IMR-90 (cell line): ENCODE data around the gene EDC4. TPM values are rescaled to one million over a fixed set of nuclear protein-coding genes. Genes with fewer than 3 reads are reported as not detected.
A peak's percentile ranks its signal among the peaks of the same experiment; 100 is the strongest.

Experiments
- ATAC-seq: fragments of 200-7000 bp; cut with Tn5 transposase; 2 replicates; pipeline ENCODE4 v1.9.1; 2020; ENCODE audit warnings: low read depth, mild to moderate bottlenecking, moderate library complexity
- BruUV-seq: library from RNA; stranded (reverse); fragments of 400-500 nt; replicated peaks from 2 replicates; lab custom pipeline; 2021; lab: Mats Ljungman, UMichigan
- CTCF ChIA-PET: fragments of 300-600 bp; formaldehyde crosslinking; extraction: SDS; loops from one replicate; lab custom pipeline; 2021; ENCODE audit warnings: antibody characterized with exemption; lab: Yijun Ruan, JAX
- POLR2A ChIA-PET: fragments of 300-600 bp; sonication (Branson Sonifier 250); formaldehyde crosslinking; loops from one replicate; lab custom pipeline; 2022; ENCODE audit warnings: antibody characterized with exemption; ENCODE audit not compliant: unreplicated experiment; lab: Charles Lee
- DNase-seq: peaks from one replicate; pipeline ENCODE4 v3.0.0; 2013
- H2AFZ ChIP-seq: replicated peaks from 2 replicates; pipeline ENCODE3; 2013; ENCODE audit warnings: low read length, mild to moderate bottlenecking; ENCODE audit not compliant: poor library complexity
- H2AK5ac ChIP-seq: 2 replicates; pipeline ENCODE4 v1.6.1; 2013; ENCODE audit warnings: low read depth, low read length, inconsistent platforms
- H2AK9ac ChIP-seq: replicated peaks from 2 replicates; pipeline ENCODE3; 2013; ENCODE audit warnings: mild to moderate bottlenecking, low read depth, low read length, moderate library complexity; ENCODE audit not compliant: poor library complexity
- H2BK120ac ChIP-seq: 2 replicates; pipeline ENCODE4 v1.6.1; 2013; ENCODE audit warnings: low read depth, low read length, inconsistent platforms
- H2BK15ac ChIP-seq: 3 replicates; pipeline ENCODE4 v1.6.1; 2013; ENCODE audit warnings: low read depth, low read length, inconsistent platforms
- H2BK20ac ChIP-seq: 2 replicates; pipeline ENCODE4 v1.6.1; 2013; ENCODE audit warnings: low read depth, mild to moderate bottlenecking, inconsistent platforms, low read length, moderate library complexity
- H2BK5ac ChIP-seq: 2 replicates; pipeline ENCODE4 v1.6.1; 2013; ENCODE audit warnings: mild to moderate bottlenecking, low read depth, low read length, inconsistent platforms; ENCODE audit not compliant: poor library complexity, severe bottlenecking
- H3K14ac ChIP-seq: replicated peaks from 2 replicates; pipeline ENCODE4 v1.6.1; 2013; ENCODE audit warnings: low read depth, low read length, inconsistent platforms
- H3K18ac ChIP-seq: 2 replicates; pipeline ENCODE4 v1.6.1; 2013; ENCODE audit warnings: low read depth, low read length, control low read depth
- H3K23ac ChIP-seq: 2 replicates; pipeline ENCODE4 v1.6.1; 2013; ENCODE audit warnings: low read depth, low read length, inconsistent platforms
- H3K27ac ChIP-seq: 2 replicates; pipeline ENCODE4 v1.5.1; 2013; ENCODE audit warnings: mild to moderate bottlenecking, control low read depth, low read length; ENCODE audit not compliant: insufficient read depth
- H3K27me3 ChIP-seq: 2 replicates; pipeline ENCODE4 v1.6.1; 2013; ENCODE audit warnings: low read length; ENCODE audit not compliant: control insufficient read depth, insufficient read depth
- H3K36me3 ChIP-seq: 2 replicates; pipeline ENCODE4 v1.6.1; 2013; ENCODE audit warnings: low read length, mixed read lengths; ENCODE audit not compliant: control insufficient read depth, insufficient read depth
- H3K4ac ChIP-seq: 2 replicates; pipeline ENCODE4 v1.6.1; 2013; ENCODE audit warnings: low read depth, low read length, inconsistent platforms
- H3K4me1 ChIP-seq: 2 replicates; pipeline ENCODE4 v1.6.1; 2013; ENCODE audit warnings: low read length, mixed read lengths; ENCODE audit not compliant: control insufficient read depth, insufficient read depth
- H3K4me2 ChIP-seq: 2 replicates; pipeline ENCODE4 v1.6.1; 2013; ENCODE audit warnings: low read depth, mild to moderate bottlenecking, control low read depth, low read length, moderate library complexity
- H3K4me3 ChIP-seq: 2 replicates; pipeline ENCODE4 v1.5.1; 2013; ENCODE audit warnings: low read depth, mild to moderate bottlenecking, control low read depth, low read length, moderate library complexity; ENCODE audit not compliant: insufficient read depth
- H3K56ac ChIP-seq: 2 replicates; pipeline ENCODE4 v1.6.1; 2013; ENCODE audit warnings: low read length, inconsistent platforms; ENCODE audit not compliant: insufficient read depth; ENCODE audit errors: extremely low read depth
- H3K79me1 ChIP-seq, 2 experiments: 2 replicates each; pipeline ENCODE4 v1.6.1; 2013; ENCODE audit warnings: low read length in 2 of 2, inconsistent platforms in 1 of 2, low read depth in 1 of 2
- H3K9ac ChIP-seq: 2 replicates; pipeline ENCODE4 v1.6.1; 2013; ENCODE audit warnings: low read depth, low read length, control low read depth
- H3K9me1 ChIP-seq: 2 replicates; pipeline ENCODE4 v1.6.1; 2013; ENCODE audit warnings: low read length, inconsistent platforms; ENCODE audit not compliant: insufficient read depth
- H3K9me3 ChIP-seq: 2 replicates; pipeline ENCODE4 v1.6.1; 2013; ENCODE audit warnings: low read length; ENCODE audit not compliant: control insufficient read depth, insufficient read depth
- H4K20me1 ChIP-seq: 2 replicates; pipeline ENCODE4 v1.6.1; 2013; ENCODE audit warnings: low read length, inconsistent platforms; ENCODE audit not compliant: insufficient read depth
- H4K5ac ChIP-seq: 2 replicates; pipeline ENCODE4 v1.6.1; 2013; ENCODE audit warnings: mild to moderate bottlenecking, low read depth, low read length, control low read depth
- H4K8ac ChIP-seq, 2 experiments: 2 replicates each; pipeline ENCODE4 v1.6.1; 2013; ENCODE audit warnings: low read depth in 2 of 2, low read length in 2 of 2, control low read depth in 1 of 2, inconsistent platforms in 1 of 2
- H4K91ac ChIP-seq: 2 replicates; pipeline ENCODE4 v1.6.1; 2013; ENCODE audit warnings: low read depth, low read length, inconsistent platforms; ENCODE audit not compliant: insufficient read depth
- CEBPB ChIP-seq: IDR thresholded peaks from 2 replicates; pipeline ENCODE4 v1.6.1; 2012; ENCODE audit warnings: low read depth, low read length, improper control_type of control experiment
- CHD1 ChIP-seq: IDR thresholded peaks from 2 replicates; pipeline ENCODE4 v1.6.1; 2012; ENCODE audit warnings: low read depth, low read length, improper control_type of control experiment
- CTCF ChIP-seq: conservative IDR thresholded peaks from 2 replicates; pipeline ENCODE4 v1.5.1; 2012; ENCODE audit warnings: mild to moderate bottlenecking, low read depth, low read length, improper control_type of control experiment
- FOS ChIP-seq: fragments of 150-350 bp; IDR thresholded peaks from 2 replicates; pipeline ENCODE4 v1.6.1; 2016; ENCODE audit warnings: low read depth, low read length
- MAFK ChIP-seq: IDR thresholded peaks from 2 replicates; pipeline ENCODE4 v1.6.1; 2012; ENCODE audit warnings: low read depth, low read length, improper control_type of control experiment
- MAZ ChIP-seq: IDR thresholded peaks from 2 replicates; pipeline ENCODE4 v1.6.1; 2012; ENCODE audit warnings: low read depth, mild to moderate bottlenecking, low read length, improper control_type of control experiment, moderate library complexity, borderline replicate concordance
- NFE2L2 ChIP-seq: fragments of 150-350 bp; IDR thresholded peaks from 2 replicates; pipeline ENCODE4 v1.6.1; 2016; ENCODE audit warnings: low read depth, mild to moderate bottlenecking, low read length
- POLR2A ChIP-seq: IDR thresholded peaks from 2 replicates; pipeline ENCODE4 v1.6.1; 2012; ENCODE audit warnings: mild to moderate bottlenecking, low read depth, low read length
- RAD21 ChIP-seq: IDR thresholded peaks from 2 replicates; pipeline ENCODE4 v1.6.1; 2012; ENCODE audit warnings: low read length, improper control_type of control experiment
- RCOR1 ChIP-seq: IDR thresholded peaks from 2 replicates; pipeline ENCODE4 v1.6.1; 2012; ENCODE audit warnings: mild to moderate bottlenecking, low read length, improper control_type of control experiment; ENCODE audit not compliant: insufficient replicate concordance
- RFX5 ChIP-seq: IDR thresholded peaks from 2 replicates; pipeline ENCODE4 v1.8.0; 2012; ENCODE audit warnings: low read depth, mild to moderate bottlenecking, low read length, moderate library complexity
- SMC3 ChIP-seq: fragments of 150-350 bp; IDR thresholded peaks from 2 replicates; pipeline ENCODE4 v1.6.1; 2016; ENCODE audit warnings: low read depth, mild to moderate bottlenecking, antibody characterized with exemption, low read length, moderate library complexity
- USF2 ChIP-seq: fragments of 150-350 bp; IDR thresholded peaks from 2 replicates; pipeline ENCODE4 v1.6.1; 2017; ENCODE audit warnings: mild to moderate bottlenecking, antibody characterized with exemption, low read length, low read depth
- WGBS, 2 experiments: methylation state at CpG; one replicate each; pipeline versions ENCODE4 v1.1.5 to v1.1.7; 2013; ENCODE audit warnings: missing lambda C conversion rate in 2 of 2; ENCODE audit not compliant: insufficient read length in 1 of 2; ENCODE audit errors: extremely low coverage in 2 of 2; 5-methylcytosine and 5-hydroxymethylcytosine counted together
- dilution Hi-C: fragments of 300-500 bp; cut with HindIII; formaldehyde crosslinking; loops from one replicate; pipeline ENCODE4 v1.14.3; 2018; ENCODE audit warnings: low sequenced_read_pairs; ENCODE audit not compliant: unreplicated experiment
- in situ Hi-C: fragments of 300-500 bp; cut with MboI; formaldehyde crosslinking; loops from 3 replicates; pipeline ENCODE4 v1.14.3; 2019; ENCODE audit warnings: low sequenced_read_pairs, inconsistent platforms, mixed read lengths
- intact Hi-C: fragments of 100-400 bp; cut with micrococcal nuclease; formaldehyde crosslinking; loops from 2 replicates; pipeline ENCODE4 v1.10.0; 2022
- polyA plus RNA-seq, 3 experiments: library from polyadenylated mRNA; depleted of rRNA; stranded (reverse); fragments of >200 nt; gene quantifications; 2 replicates each; pipeline ENCODE4 v1.2.3, GENCODE V29; 2012; ENCODE audit warnings: low replicate concordance in 1 of 3
- total RNA-seq: library from RNA; depleted of rRNA; stranded (reverse); fragments of >200 nt; gene quantifications from 2 replicates; pipeline ENCODE4 v1.2.3, GENCODE V29; 2012

EDC4 gene
- total and polyA plus RNA-seq, 2 of the 4 experiments (the other 2 are of a cell fraction) = 33.2 to 64.0 TPM

GRCh38 chr16:67841198-67841815, 31.5 kb upstream of the EDC4 start:
- H4K5ac ChIP-seq = peak overlapping the region; percentile 81
- in situ Hi-C loops = no loop called here
- H4K20me1 ChIP-seq = peaks cover 13% of the 10 kb centered on the region
- H3K4me1 ChIP-seq = peaks cover 13% of the 10 kb centered on the region
- H3K4ac ChIP-seq = peak overlapping the region; percentile 82
- H4K8ac ChIP-seq = peak overlapping the region; percentile 80 to 96
- no peaks in the 10 kb centered on the region for H3K36me3 ChIP-seq
- H3K23ac ChIP-seq = peak overlapping the region; percentile 42; the same call in 1 of the 2 replicates
- peak overlapping the region; percentile 67 for H3K4me2 ChIP-seq
- H3K9me3 ChIP-seq = no peaks in the 10 kb centered on the region
- intact Hi-C loops = no loop called here
- POLR2A ChIA-PET = no interaction called here
- H3K18ac ChIP-seq = peak overlapping the region; percentile 31; the same call in 1 of the 2 replicates
- H3K56ac ChIP-seq = no peak overlapping the region
- H2AFZ ChIP-seq = peak overlapping the region; percentile 100
- H2BK15ac ChIP-seq = 0 out of 3 replicates have a peak overlapping the region, but pooled peaks have one; percentile 18
- H3K9me1 ChIP-seq = peaks cover 21% of the 10 kb centered on the region
- TF ChIP-seq POLR2A (no peak), CTCF (no peak), NFE2L2 (no peak), RCOR1 (no peak), MAZ (no peak), FOS (no peak), SMC3 (no peak), CHD1 (no peak), MAFK (no peak), RAD21 (no peak), CEBPB (no peak), USF2 (no peak), RFX5 (no peak)
- peak overlapping the region; percentile 99 for H2AK9ac ChIP-seq
- peak overlapping the region; percentile 85 for H3K14ac ChIP-seq
- no peak overlapping the region for H2AK5ac ChIP-seq
- no peaks in the 10 kb centered on the region for H3K27me3 ChIP-seq
- no peak for DNase-seq
- H2BK5ac ChIP-seq = peak overlapping the region; percentile 23
- CTCF ChIA-PET = no interaction called here
- H2BK20ac ChIP-seq = no peak overlapping the region
- peaks cover 24 to 43% of the 10 kb centered on the region in 2 experiments for H3K79me1 ChIP-seq
- ATAC-seq = no peak
- 64% methylated on average over 6 of the region's 17 CpGs; no CpG with 5 or more reads in 1 of the 2 experiments for WGBS, 2 experiments
- peak overlapping the region; percentile 15; the same call in 1 of the 2 replicates for H3K9ac ChIP-seq
- H3K4me3 ChIP-seq = peak overlapping the region; percentile 17; the same call in 1 of the 2 replicates
- peak overlapping the region; percentile 46 for H3K27ac ChIP-seq
- dilution Hi-C loops = no loop called here
- peak overlapping the region; percentile 49; the same call in 1 of the 2 replicates for H2BK120ac ChIP-seq
- no TSS peak for BruUV-seq
- peak overlapping the region; percentile 79 for H4K91ac ChIP-seq
